Measurements from ENCODE around the gene ATP8B3. TPM values are rescaled to one million over a fixed set of nuclear protein-coding genes. Genes with fewer than 3 reads are reported as not detected.

ATP8B3 gene
- total RNA-seq, 4 donors from 2014 or later = 0.30 to 1.2 (median 0.66) TPM

DNA sequence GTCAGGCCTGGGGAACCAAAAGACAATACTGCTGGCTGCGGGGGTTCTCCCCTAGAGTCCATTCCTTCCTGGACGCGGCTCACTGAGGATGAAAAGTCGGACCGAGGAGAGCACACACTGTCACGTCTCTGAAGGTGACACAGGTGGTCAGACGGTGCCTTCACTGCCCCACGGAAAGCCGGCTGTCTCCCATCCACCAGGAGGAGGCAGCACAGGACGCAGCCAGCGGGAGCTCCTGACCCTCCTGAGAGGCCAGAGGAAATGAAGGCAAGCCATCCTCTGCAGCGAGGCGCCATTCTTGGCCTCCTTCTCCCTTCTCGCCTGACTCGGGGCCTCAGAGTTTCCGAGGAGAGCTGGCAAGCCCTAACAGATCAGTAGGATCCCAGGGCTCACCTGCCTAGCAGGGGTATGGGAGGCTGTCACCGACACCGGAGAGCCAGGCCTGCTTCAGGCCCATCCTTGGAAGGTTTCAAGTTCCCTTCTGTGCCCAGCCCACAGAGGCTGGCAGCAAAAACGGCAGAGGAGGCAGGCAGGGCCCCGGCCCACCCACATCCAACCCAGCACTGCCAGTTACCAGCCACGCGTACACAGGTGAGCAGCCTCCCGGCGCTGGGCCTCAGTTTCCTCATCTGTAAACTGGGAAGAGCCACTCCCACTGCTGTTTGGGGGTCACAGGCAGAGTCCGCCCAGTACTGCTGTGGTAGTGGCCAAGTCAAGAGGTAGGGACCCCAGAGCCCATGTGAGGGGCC lies 31.7 kb upstream of the ATP8B3 start:
- TF ChIP-seq, protein P1, sequence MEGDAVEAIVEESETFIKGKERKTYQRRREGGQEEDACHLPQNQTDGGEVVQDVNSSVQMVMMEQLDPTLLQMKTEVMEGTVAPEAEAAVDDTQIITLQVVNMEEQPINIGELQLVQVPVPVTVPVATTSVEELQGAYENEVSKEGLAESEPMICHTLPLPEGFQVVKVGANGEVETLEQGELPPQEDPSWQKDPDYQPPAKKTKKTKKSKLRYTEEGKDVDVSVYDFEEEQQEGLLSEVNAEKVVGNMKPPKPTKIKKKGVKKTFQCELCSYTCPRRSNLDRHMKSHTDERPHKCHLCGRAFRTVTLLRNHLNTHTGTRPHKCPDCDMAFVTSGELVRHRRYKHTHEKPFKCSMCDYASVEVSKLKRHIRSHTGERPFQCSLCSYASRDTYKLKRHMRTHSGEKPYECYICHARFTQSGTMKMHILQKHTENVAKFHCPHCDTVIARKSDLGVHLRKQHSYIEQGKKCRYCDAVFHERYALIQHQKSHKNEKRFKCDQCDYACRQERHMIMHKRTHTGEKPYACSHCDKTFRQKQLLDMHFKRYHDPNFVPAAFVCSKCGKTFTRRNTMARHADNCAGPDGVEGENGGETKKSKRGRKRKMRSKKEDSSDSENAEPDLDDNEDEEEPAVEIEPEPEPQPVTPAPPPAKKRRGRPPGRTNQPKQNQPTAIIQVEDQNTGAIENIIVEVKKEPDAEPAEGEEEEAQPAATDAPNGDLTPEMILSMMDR (IDR thresholded peaks at IDR 0.05) = no peak
- TF ChIP-seq POLR2A (IDR thresholded peaks at IDR 0.05) = no peak
- H3K4me3 ChIP-seq (ENCODE audit: low read depth, poor library complexity, severe bottlenecking) = no peak overlapping the region
- intact Hi-C loops (cut with DNase I; ENCODE audit: low total_unique reads) = no loop called here
- no peak for DNase-seq (ENCODE audit: low spot score in 2 of 2)
- 48 to 54% methylated on average over 16 to 25 of the region's 25 CpGs for WGBS, 2 donors

DNA sequence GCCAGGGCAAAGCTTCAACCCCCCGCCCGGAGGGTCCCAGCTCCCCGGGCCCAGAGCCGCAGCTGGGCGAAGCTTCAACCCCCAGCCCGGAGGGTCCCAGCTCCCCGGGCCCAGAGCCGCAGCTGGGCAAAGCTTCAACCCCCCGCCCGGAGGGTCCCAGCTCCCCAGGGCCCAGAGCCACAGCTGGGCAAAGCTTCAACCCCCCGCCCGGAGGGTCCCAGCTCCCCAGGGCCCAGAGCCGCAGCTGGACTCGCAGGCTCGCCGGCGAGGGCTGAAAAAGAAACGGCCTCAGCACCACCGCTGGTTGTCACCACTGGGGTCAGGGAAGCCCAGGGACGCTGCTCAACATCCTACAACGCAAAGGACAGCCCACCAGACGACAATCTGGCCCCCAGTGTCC lies 31.0 kb upstream of the ATP8B3 start:
- H3K4me3 ChIP-seq (ENCODE audit: low read depth, poor library complexity, severe bottlenecking) = no peak overlapping the region
- TF ChIP-seq, protein P1 (IDR thresholded peaks at IDR 0.05) = no peak
- TF ChIP-seq POLR2A (IDR thresholded peaks at IDR 0.05) = no peak
- WGBS, 2 donors = 59 to 83% methylated on average over 5 to 15 of the region's 22 CpGs
- intact Hi-C loops (cut with DNase I; ENCODE audit: low total_unique reads) = no loop called here
- no peak for DNase-seq (ENCODE audit: low spot score in 2 of 2)

DNA sequence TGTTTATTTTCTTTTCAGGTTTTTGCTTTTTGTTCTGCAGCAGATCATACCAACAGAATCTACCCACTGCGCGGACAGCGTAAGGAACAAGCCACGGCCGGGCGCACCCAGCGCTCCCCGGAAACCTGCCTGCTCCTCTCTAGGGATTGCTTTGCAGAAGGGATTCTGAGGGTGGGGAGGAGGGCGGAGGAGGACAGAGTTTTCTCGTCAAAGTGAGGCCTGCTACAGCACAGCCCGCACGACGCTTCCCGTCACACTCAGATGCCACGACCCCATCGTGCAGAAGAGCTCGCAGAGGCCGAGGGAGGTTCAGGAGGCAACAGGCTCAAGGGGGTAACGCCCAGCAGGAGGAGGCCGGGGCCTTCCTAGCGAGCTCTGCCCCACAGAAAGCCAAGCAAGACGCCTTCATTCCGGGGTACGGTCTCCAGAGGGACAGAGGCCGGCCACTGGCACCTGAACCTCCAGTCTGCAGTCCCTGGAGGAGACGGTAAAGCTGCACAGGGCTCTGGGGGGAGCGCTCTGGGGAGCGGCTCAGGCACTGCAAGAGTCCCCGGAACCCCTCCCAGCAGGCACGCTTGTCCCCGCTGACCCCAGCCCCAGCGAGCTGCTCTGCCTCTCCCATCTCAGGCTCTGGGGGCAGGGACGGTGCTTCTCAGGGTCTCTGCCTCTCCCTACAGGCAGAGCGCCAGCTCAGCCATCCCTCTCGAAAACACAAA lies 29.3 kb upstream of the ATP8B3 start:
- no peak overlapping the region for H3K4me3 ChIP-seq (ENCODE audit: low read depth, poor library complexity, severe bottlenecking)
- 45 to 57% methylated on average over 33 to 35 of the region's 35 CpGs for WGBS, 2 donors
- intact Hi-C loops (cut with DNase I; ENCODE audit: low total_unique reads) = no loop called here
- DNase-seq (ENCODE audit: low spot score in 2 of 2) = no peak
- no peak for TF ChIP-seq POLR2A (IDR thresholded peaks at IDR 0.05)
- TF ChIP-seq, protein P1 (IDR thresholded peaks at IDR 0.05) = no peak

DNA sequence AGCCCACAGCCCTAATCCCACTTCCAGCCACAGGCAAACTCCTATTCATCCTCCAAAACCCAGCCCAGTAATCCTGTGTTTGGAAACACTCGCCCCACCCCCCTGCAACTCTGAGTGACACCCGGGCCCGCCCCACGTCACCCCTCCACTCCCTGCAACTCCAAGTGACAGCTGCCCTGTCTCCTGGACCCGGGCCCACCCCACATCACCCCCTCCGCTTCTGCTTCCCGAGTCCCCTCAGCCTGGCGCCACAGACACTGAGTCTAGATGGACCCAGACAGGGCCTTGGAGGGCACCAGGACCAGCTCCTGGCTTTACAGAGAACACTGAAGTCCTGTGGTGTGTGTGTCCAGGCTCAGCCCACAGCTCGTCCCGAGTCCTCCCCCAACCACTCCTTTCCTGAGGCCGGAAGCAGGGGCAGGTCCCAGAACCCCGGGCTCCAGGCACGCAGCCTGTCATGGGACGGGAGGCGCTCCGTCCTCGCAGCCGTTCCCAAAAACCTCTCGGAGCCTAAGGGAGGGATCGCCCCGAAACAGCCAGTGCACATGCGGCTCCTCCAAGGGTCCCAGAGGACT lies 28.6 kb upstream of the ATP8B3 start:
- H3K4me3 ChIP-seq (ENCODE audit: low read depth, poor library complexity, severe bottlenecking) = no peak overlapping the region
- 52 to 67% methylated on average over 13 to 21 of the region's 22 CpGs for WGBS, 2 donors
- no peak for TF ChIP-seq POLR2A (IDR thresholded peaks at IDR 0.05)
- TF ChIP-seq, protein P1 (IDR thresholded peaks at IDR 0.05) = no peak
- DNase-seq (ENCODE audit: low spot score in 2 of 2) = no peak
- intact Hi-C loops (cut with DNase I; ENCODE audit: low total_unique reads) = no loop called here

DNA sequence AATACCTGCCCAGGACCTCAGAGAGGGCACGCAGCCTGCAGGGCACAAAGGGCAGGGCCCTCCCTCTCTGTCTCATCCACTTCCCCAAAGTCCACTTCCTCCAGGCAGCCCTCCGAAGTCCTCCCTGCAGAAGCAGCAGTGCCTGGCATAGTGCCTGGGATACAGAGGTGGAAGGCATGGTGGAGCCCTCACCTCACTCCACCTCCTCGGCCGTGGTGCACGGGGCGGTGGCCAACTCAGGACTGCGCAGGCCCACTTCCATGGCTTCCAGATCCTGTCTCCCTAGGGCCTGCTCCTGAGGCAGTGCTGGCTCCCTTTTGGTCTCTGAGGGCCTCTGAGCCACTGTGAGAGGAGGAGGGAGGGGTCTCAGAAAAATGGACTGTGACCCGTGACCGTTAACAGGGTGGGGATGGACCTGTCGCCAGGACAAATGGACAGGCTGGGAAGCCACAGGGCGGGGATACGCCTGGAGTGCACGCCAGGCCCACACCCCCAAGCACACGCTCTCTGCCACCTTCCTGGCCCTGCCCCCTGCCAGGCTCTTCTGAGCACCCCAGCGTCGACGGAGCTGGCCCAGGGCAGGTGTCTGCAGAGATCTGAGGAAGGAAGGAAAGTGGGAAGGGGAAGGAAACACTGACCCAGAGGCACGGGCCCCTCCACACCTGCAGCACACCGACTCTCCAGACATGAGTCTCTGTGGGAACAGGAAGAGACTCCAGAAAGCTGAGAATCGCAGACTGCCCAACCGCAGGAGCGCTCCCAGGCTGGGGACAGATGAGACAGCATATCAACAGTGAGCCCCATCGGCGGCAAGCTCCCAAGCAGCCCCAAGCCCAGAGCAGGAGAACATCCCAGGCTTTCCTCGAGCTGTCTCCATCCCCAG lies 27.8 kb upstream of the ATP8B3 start:
- no peak for TF ChIP-seq POLR2A (IDR thresholded peaks at IDR 0.05)
- TF ChIP-seq, protein P1 (IDR thresholded peaks at IDR 0.05) = no peak
- intact Hi-C loops (cut with DNase I; ENCODE audit: low total_unique reads) = no loop called here
- DNase-seq (ENCODE audit: low spot score in 2 of 2) = no peak
- H3K4me3 ChIP-seq (ENCODE audit: low read depth, poor library complexity, severe bottlenecking) = no peak overlapping the region
- WGBS, 2 donors = 65 to 71% methylated on average over 23 to 25 of the region's 25 CpGs
